ENCODE results near the gene SKP1. TPM values are rescaled to one million over a fixed set of nuclear protein-coding genes. Genes with fewer than 3 reads are reported as not detected.

The SKP1 gene
- polyA plus RNA-seq, 3 donors, result 681 to 900 (median 805) TPM

DNA sequence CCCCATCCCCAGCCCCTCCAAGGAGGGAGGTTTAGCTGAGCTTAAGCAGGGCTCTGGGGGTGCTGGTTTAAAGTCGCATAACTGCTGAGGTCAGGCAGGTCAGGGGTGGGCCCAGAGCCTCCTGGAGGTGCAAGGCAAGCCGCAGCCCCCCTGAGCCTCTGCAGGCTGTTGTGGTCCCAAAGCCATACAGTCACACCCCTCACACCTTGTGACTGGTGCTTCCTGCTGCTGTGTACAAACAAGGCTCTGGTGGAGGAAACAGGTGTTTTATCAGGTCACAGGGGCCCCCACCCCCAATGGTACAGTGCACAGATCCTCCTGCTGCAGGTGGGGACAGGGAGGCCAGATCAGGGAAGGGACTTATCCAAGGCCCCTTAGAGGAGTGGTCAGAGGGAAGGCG lies 54.2 kb downstream of the SKP1 start:
- no peak for DNase-seq (ENCODE audit: extremely low read depth in 1 of 11, low read depth in 9 of 11, low spot score in 4 of 11)

DNA sequence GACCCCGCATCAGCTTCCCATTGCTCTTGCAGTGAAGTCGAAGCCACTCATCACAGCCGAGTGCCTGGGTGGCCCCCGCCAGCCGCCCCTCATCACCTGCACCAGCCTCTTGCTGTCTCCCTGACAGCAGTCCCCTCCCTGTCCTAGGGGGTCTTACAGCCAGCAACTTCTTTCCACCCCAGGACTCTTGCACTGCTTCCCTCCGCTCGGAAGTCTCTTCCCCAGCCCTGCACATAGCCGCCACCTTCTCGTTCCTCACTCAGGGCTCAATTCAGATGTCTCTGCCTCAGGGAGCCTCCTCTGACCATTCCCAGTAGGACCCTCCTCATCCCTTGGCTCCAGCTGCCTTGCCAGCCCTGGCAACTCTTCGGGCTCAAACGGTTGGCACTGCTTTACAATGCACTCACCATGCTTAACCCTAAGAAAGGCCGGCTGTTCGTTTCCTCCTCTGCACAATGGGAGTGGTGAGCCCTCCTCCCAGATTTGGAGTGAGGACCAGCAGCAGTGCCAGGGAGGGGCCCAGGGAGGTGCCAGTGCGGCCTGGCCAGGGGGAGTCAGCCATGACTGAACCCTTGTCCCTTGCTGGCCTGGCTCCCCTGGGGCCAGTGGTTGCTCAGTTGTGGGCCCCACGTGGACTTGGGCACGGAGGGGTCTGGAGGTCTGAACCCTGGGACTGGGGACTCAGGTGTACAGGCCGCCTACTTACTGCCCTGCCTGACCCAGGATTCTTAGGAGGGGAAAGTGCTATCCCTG lies 56.2 kb downstream of the SKP1 start:
- no peak for DNase-seq (ENCODE audit: extremely low read depth in 1 of 11, low read depth in 9 of 11, low spot score in 4 of 11)

DNA sequence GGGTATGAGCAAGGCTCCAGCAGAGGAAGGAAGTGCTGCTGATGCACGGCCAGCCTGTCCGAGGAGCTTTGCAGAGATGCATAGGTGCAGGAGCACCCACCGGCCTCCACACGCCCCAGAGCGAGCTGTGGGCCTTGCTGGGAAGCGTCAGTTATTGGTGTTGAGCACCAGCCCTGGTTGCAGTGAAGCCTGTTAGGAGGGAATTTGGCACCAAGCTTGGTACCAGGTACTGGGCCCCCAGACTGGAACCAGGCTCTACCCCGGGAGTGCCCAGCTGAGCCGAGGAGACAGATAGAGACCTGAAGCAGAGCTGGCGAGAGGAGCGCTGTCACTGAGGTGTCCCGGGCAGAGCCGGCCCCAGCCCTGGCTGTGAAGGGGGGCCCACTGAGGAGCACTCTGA lies 57.0 kb downstream of the SKP1 start:
- DNase-seq (ENCODE audit: extremely low read depth in 1 of 11, low read depth in 9 of 11, low spot score in 4 of 11), result no peak

DNA sequence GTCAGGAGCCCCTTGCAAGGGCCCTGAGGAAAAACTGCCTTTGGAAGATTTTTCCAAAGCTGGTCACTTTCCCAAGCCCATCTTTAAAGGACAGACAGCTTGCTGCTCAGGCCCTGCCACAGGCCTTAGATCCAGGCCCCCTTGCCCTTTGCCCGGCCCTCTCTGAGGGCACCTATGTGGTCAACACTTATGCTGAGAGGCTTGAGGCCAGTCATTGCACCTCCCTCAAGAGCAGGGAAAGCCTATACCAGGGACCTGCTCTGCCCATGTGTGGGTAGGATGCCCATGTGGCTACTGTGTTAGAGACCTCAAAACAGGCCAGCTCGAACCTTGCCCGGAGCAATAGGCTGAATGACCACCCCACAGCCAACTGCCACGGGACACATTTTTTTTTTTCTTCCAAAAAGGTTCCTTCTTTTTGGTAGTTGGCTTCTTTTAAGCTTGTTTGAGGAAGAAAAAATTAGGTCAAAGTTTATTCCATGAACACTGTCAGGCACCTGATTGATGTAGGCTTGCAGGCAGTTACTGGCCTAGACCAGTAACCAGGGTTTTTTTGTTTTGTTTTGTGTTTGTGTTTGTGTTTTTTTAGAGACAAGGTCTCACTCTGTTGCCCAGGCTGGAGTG lies 58.4 kb downstream of the SKP1 start:
- DNase-seq (ENCODE audit: extremely low read depth in 1 of 11, low read depth in 9 of 11, low spot score in 4 of 11), result no peak

DNA sequence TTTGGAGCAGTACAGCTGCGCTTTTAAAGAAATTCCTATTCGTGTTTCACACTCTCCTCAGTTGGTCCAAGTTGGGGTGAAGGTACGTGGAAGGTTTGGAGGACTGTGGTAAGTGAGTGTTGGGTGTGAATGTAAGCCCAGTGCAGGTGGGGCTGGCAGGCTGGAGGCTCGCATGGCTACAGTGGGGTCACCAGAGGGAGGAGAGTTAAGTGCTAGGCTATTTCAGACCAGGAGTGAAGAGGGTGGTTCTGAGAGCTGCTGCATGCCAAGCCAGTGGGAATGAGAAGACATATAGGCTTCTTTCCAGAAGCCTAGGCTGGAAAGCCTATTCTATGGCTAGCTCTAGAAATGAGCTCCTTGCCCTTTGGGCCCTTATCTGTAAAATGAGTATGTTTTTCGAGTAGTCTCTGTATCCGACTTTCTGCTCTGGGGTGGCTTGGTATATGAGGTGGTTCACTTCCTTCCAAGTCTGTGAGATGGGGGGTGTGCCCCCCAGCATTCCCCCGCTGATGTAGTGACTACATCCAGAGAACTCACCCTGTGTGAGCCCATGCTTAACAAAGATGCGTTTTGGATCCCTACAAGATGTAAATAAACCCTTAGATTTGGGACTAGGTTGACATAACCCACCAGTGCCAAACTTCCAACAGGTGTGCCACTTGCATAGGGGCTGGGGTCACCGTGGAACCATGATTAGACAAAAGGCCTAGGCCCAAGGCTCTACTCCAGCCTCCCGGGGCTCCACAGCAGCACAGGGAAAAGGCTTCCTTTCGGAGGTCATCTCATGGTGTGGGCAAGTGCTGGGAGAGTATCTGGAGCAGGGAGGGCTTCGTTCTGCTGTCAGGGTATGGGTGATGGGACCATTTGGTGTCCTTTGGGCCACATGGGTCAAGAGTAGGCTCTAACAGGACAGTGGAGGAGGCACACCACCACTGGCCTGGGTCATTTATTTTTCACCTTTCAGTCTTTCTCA lies 59.7 kb downstream of the SKP1 start:
- DNase-seq (ENCODE audit: extremely low read depth in 1 of 11, low read depth in 9 of 11, low spot score in 4 of 11), result no peak

DNA sequence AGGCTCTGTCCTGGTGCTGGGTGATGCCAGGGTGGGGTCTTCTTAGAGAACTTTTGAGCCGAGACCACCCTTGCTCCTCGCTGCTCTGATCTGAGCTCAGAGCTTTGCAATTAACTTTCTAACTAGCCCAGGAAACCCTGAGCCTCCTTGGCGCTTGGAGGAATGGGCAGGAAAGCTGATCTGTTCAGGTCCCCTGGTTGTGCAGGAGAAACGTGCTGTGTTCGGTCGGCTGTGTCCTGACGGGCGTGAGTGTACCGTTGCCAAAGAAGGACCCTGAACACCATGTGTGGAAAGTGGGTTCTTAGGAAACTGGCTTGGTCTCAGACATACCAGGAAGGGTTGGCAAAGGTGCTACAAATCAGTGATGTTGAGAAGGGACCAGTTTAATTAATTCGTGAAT lies 60.5 kb downstream of the SKP1 start:
- DNase-seq (ENCODE audit: extremely low read depth in 1 of 11, low read depth in 9 of 11, low spot score in 4 of 11), result no peak

DNA sequence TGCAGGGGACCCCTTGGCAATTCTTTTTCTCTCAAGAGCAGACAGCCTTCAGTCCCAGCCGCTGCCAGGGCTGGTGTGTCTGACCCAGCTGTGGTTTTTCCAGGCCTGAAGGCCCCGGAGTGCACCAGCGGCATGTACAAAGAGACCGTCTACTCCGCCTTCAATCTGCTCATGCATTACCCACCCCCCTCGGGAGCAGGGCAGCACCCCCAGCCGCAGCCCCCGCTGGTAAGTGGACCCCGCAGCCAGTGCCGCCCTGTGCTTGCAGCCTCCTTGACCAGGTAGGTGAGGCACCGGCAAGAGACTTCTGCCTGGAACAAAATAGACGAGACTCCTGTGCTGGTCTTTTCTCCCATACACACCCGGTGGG lies 61.0 kb downstream of the SKP1 start:
- no peak for DNase-seq (ENCODE audit: extremely low read depth in 1 of 11, low read depth in 9 of 11, low spot score in 4 of 11)

DNA sequence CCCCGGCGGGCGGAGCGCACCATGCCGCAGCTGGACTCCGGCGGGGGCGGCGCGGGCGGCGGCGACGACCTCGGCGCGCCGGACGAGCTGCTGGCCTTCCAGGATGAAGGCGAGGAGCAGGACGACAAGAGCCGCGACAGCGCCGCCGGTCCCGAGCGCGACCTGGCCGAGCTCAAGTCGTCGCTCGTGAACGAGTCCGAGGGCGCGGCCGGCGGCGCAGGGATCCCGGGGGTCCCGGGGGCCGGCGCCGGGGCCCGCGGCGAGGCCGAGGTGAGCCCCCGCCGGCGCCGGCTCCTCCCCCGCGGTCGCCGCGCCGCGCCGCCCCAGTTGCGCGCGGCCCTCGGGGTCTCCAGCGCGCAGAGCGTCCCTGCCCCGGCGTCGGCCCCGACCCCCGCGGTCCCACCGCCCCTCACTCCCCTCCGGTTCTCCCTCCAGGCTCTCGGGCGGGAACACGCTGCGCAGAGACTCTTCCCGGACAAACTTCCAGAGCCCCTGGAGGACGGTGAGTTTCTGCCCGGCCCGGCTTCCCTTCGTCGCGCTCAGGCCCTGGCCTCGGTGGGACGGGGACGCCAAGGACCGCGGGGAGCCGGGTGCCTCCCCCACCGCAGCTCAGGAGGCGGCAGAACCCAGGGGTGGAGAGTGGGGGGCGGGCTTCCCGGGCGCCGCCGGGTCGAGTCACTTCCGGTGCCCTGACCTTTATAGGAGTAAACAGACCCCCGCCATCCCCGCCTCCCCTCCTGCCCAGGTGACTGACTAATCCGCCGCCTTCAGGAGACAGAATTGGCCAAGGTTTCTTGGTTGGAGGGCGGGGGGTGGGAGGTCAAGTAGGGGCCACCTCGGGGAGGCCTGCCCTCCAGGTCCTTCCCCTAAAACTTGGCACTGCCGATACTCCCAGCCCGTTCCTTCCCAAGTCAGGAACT lies 61.6 kb downstream of the SKP1 start:
- no peak for DNase-seq (ENCODE audit: extremely low read depth in 1 of 11, low read depth in 9 of 11, low spot score in 4 of 11)

DNA sequence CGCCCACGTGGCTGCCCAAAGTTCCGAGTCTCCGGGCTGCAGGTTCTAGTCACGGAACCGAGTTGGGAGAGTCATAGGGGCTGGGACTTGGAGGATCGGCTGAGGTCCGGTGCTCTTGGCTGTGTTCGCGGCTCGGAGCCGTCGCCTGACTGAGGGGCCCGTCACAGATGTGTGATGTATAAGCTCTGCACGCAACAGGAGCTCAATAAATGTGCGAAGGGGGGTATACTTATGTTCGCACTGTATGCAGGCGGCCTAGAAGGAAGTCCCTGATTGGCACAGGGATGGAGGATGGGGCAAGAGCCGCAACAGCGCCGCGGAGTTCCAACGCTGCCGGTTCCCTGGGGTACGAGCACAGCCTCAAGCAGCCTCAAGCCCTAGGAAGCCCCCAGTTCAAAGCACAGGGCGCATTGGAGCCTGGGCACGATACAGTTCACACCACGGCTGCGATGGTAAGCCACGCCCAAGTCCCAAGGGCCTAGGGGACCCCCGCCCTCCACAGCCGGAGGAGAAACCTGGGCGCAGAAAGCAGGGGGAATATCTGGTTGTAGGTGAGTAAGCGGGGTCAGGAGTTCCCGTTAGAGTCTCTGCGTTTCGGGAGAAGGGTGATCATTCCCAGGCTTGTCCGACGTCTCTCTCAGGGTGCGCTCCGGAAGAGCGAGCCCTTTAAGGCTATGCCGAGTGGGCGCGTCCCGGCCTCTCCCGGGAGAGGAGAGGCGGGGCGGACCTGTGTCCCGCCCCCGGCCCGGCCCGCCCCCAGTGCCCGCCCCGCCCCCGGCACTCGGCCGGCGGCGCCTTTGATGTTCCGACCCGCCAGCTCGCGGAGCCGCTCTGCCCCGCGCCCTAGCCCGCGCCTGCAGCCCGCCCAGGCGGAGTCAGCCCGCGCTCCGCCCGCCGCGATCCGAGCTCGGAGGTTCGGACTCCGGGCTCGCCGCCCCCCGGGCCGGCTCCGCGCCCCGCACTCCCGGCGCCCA lies 62.6 kb downstream of the SKP1 start, which contains the start of gene TCF7:
TSS of gene TCF7 (plus strand) at position 780 of the 974 bp plus-strand sequence. CDS start 226 bp downstream, outside the sequence.
- peak in 8 of 11 donors; percentile 31 to 75 (median 64) for DNase-seq (ENCODE audit: extremely low read depth in 1 of 11, low read depth in 9 of 11, low spot score in 4 of 11)

DNA sequence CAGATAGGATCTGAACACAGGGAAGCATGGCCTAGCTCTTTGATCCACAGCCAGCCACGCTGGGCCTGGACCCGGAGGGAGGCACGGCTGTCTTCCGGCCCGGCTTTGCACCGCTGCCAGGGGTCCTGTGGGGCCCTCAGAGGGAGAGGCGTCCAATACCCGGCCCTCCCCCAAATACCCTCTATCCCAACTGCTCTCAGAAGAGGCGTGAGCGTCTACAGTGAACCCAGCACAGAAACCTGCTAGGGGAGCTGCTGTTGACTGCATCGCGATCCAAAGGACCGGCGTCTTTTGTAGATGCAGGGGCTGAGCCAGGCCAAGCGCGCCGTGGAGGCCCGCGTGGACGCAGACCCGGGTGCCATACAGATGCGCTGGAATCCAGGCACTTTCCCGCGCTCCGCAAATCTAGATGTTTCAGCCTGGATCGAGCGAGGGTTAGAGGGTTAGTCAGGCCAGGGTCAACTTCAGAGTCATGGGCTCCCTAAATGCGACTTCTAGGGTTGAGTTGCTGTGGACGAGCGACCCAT lies 63.3 kb downstream of the SKP1 start:
- DNase-seq (ENCODE audit: extremely low read depth in 1 of 11, low read depth in 9 of 11, low spot score in 4 of 11), result no peak

DNA sequence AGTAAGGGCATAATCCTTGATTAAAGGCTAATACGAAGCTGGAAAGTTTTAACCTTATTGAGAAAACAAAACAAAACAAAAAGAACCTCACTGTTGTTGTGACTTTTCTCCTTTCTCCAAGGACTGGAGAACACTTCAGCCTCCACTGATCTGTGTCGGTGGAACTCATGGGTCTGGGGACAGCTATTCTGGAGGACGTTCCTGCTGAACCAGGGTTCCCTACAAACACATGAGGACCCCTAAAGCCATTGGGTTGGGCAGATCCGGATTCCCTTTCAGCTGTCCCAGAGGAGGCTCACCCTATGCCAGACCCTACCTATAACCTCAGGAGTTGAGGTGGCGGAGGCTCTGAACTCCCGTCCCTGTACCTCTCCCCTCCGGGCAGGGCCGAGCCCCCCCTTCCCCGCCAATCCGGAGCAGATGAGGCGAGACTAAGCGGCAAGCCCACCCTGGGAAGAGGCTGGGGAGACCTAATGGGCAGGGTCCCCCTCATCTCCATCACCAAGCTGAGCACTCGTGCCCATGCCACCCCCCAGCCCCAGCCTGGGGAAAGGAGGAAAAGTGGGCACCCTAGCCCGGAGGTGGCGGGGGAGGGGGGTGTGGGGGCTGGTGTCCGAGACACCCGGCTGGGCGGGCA lies 63.9 kb downstream of the SKP1 start:
- DNase-seq (ENCODE audit: extremely low read depth in 1 of 11, low read depth in 9 of 11, low spot score in 4 of 11), result no peak

DNA sequence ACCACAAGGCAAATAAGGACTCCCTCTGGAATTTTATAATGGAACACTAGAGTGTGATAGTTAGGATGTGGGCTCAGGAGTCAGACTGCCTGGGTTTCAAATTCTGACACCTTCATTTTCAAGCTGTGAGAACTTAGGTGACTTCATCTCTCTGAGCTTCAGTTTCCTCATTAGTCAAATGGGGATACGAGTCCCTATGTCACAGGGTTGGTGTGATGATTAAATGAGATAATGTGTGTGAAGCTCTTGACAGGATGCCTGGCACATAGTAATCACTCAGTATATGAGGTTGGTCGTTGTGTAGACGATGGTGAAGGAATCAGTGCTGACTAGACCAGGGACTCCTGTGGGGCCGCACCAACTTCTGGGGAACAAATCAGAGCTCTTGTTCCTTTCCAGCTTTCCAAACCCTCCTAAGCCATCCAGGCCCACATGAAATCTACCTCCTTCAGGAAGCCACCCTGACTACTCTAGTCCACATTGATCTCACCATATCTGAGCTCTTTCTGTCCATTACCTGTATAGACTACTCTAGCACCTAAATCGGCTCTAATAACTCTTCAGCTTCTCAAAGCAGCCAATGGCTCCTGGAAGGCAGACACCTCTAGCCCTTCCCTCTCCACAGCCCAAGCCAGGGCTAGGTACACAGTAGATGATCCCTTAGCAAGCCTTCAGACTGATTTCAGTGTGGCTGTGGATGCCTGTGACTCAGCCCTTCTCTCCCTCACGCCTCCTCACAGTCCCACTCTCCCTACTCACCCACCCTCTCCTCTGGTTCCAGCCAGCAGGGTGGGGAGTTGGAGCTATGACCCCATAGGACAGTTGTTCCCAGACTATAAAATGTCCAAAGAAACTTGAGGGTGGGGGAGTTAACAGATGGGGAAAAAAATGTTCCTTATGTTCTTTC lies 64.8 kb downstream of the SKP1 start:
- DNase-seq (ENCODE audit: extremely low read depth in 1 of 11, low read depth in 9 of 11, low spot score in 4 of 11), result no peak

DNA sequence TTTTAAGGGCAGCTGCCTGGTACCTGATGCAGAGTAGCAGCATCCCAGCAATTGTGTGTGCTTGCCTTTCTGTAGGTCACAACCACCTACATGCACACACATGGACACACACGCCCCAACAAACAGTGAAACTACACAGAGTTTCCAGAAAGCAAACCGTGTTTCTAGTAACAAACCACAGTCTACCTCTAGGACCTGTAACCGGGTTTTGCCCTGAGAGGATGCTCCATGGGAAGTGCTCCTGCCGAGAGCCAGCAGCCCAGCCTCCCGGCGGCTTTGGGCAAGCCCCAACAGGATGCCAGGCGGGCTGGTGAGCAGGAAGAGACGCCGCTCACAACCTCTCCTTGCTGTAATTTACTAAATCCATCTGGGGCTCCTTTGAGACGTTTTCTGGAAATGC lies 66.4 kb downstream of the SKP1 start:
- DNase-seq (ENCODE audit: extremely low read depth in 1 of 11, low read depth in 9 of 11, low spot score in 4 of 11), result no peak

DNA sequence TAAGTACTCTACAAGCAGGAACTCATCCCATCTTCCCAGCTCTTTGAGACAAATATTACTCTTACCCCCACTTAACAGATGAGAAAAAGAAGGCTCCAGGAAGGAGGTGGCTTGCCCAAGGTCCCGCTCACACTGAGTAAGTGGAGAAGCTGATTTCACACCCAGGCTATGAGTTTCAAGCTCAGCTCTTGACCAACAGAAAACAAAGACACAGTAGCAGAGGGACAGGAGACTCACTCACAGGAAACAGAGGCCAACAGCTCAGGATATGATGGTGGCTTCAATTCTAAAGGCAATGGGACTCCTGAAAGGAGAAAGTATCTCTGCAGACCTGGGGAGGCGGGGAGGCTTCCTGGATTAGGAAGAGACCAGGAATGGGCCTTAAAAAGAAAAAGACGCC lies 69.0 kb downstream of the SKP1 start:
- DNase-seq (ENCODE audit: extremely low read depth in 1 of 11, low read depth in 9 of 11, low spot score in 4 of 11), result no peak

DNA sequence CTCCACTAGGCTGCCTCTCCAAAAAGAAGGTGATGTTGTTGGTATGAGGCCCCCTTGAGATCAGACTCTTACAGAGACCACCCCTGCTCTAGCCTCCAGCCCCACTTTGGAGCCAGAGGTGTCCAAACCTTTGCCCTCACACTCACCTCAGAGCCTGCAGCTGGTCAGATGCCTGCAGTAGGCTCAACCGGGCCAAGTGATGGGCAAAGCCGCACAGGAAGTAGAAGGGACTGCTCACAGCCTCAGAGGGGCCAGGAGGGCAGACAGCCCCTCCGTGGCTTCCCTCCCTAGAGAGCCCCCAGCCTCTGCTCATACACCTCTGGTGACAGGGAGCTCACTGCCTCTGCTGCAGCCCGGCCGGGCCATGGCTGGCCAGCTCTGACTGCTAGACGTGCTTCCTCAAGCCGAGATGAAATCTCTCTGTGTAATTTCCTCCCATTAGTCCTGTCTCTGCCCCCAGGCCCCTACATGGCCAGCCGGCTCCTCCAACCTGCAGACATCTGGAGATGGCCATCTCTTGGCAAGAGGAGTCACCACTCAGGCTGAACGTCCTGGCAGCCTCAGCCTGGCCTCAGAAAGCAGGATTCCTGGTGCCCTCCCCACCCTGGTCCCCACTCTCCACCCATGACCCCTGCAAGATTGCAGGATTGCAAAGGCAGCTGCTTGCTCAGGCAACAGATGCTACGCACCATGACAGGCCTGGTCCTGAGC lies 69.6 kb downstream of the SKP1 start:
- no peak for DNase-seq (ENCODE audit: extremely low read depth in 1 of 11, low read depth in 9 of 11, low spot score in 4 of 11)
